Measurements from ENCODE around the gene SCYL2. TPM values are rescaled to one million over a fixed set of nuclear protein-coding genes. Genes with fewer than 3 reads are reported as not detected.

Gene SCYL2
- total RNA-seq, 4 donors from 2014 or later, result 24.6 to 103 (median 42.5) TPM

GRCh38 chr12:100382338-100382737 is 115.4 kb downstream of the SCYL2 start:
- no peak for DNase-seq
- no peaks in the 10 kb centered on the region for H3K4me1 ChIP-seq
- H3K27me3 ChIP-seq, result no peaks in the 10 kb centered on the region
- intact Hi-C loops (cut with DNase I; ENCODE audit: low total_unique reads), result no loop called here
- no peaks in the 10 kb centered on the region for H3K9me3 ChIP-seq
- no peak for TF ChIP-seq CTCF (IDR thresholded peaks at IDR 0.05)
- no peak for TF ChIP-seq POLR2A (IDR thresholded peaks at IDR 0.05)
- H3K27ac ChIP-seq, result no peak overlapping the region
- H3K36me3 ChIP-seq, result no peaks in the 10 kb centered on the region
- H3K4me3 ChIP-seq, result no peak overlapping the region

GRCh38 chr12:100383586-100384558 is 116.9 kb downstream of the SCYL2 start:
- intact Hi-C loops (cut with DNase I; ENCODE audit: low total_unique reads), result no loop called here
- Histone ChIP-seq H3K9me3 (no peaks in the 10 kb centered on the region), H3K4me3 (no peak overlapping the region), H3K27ac (no peak overlapping the region), H3K4me1 (no peaks in the 10 kb centered on the region), H3K36me3 (no peaks in the 10 kb centered on the region), H3K27me3 (no peaks in the 10 kb centered on the region)
- TF ChIP-seq CTCF (IDR thresholded peaks at IDR 0.05) (no peak), POLR2A (IDR thresholded peaks at IDR 0.05) (no peak)
- DNase-seq, result no peak

- Histone ChIP-seq H3K27me3 (no peaks in the 10 kb centered on the region), H3K4me3 (no peak overlapping the region), H3K9me3 (no peaks in the 10 kb centered on the region), H3K27ac (no peak overlapping the region), H3K36me3 (no peaks in the 10 kb centered on the region), H3K4me1 (no peaks in the 10 kb centered on the region)
- no peak for TF ChIP-seq POLR2A (IDR thresholded peaks at IDR 0.05)
- no peak for TF ChIP-seq CTCF (IDR thresholded peaks at IDR 0.05)
- DNase-seq, result no peak
- intact Hi-C loops (cut with DNase I; ENCODE audit: low total_unique reads), result no loop called here
Observed at GRCh38 chr12:100384559-100384935, 117.6 kb downstream of the SCYL2 start.

- no peak overlapping the region for H3K4me3 ChIP-seq
- H3K4me1 ChIP-seq, result no peaks in the 10 kb centered on the region
- no peaks in the 10 kb centered on the region for H3K36me3 ChIP-seq
- no peaks in the 10 kb centered on the region for H3K27me3 ChIP-seq
- no peaks in the 10 kb centered on the region for H3K9me3 ChIP-seq
- TF ChIP-seq CTCF (IDR thresholded peaks at IDR 0.05), result no peak
- TF ChIP-seq POLR2A (IDR thresholded peaks at IDR 0.05), result no peak
- intact Hi-C loops (cut with DNase I; ENCODE audit: low total_unique reads), result no loop called here
- no peak for DNase-seq
- H3K27ac ChIP-seq, result no peak overlapping the region
Observed at GRCh38 chr12:100388382-100388781, 121.4 kb downstream of the SCYL2 start.

Small RNAs within 50 kb of the gene (small RNA-seq; reads per million reads assigned to genes)
- gene RF00019, result not detected

Other genes with a start within 250 kb of the SCYL2 start
- gene BLTP3B, start 124.3 kb upstream of the SCYL2 start, total RNA-seq, result 10 to 100 TPM in 3 of 4 donors, 1 to 10 TPM in 1; 9.7 to 42.0 (median 25.1) TPM
- gene ACTR6, start 66.4 kb upstream of the SCYL2 start, total RNA-seq, result 100 to 1,000 TPM in 1 of 4 donors, 10 to 100 TPM in 3; 13.8 to 131 (median 34.8) TPM
- gene DEPDC4, start 98 bp upstream of the SCYL2 start, total RNA-seq, result 10 to 100 TPM in 1 of 4 donors, 1 to 10 TPM in 2, not detected in 1; 1.2 to 11.1 (median 1.6) TPM
- gene SLC17A8, start 89.9 kb downstream of the SCYL2 start, total RNA-seq, result 1 to 10 TPM in 1 of 4 donors, not detected in 3; 1.1 TPM
- gene NR1H4, start 206.7 kb downstream of the SCYL2 start, total RNA-seq, result under 1 TPM in 1 of 4 donors, not detected in 3; 0.35 TPM